Gastroesophageal sphincter (tissue), 3 donors: ENCODE results near the gene COL9A2.

Experiments used
- CTCF ChIP-seq, 4 experiments: fragments of 200-600 bp in 2 of 4; fragments of 450-650 bp in 2 of 4; sonication (generic) in 1 of 4; IDR thresholded peaks; one replicate each; pipeline ENCODE4 v1.5.1; 2017 to 2019; ENCODE audit warnings: antibody characterized with exemption in 4 of 4, mild to moderate bottlenecking in 2 of 4, moderate library complexity in 2 of 4
- EP300 ChIP-seq: sonication (generic); formaldehyde crosslinking; IDR thresholded peaks from one replicate; pipeline ENCODE4 v1.6.1; 2017; ENCODE audit warnings: antibody characterized with exemption, mild to moderate bottlenecking
- POLR2A ChIP-seq, 2 donors: fragments of 450-650 bp; IDR thresholded peaks; one replicate each; pipeline ENCODE4 v1.6.1; 2017; ENCODE audit warnings: antibody characterized with exemption in 2 of 2, mild to moderate bottlenecking in 2 of 2, moderate library complexity in 1 of 2
- POLR2AphosphoS5 ChIP-seq: sonication (generic); formaldehyde crosslinking; IDR thresholded peaks from one replicate; pipeline ENCODE4 v1.6.1; 2017; ENCODE audit warnings: antibody characterized with exemption

DNA sequence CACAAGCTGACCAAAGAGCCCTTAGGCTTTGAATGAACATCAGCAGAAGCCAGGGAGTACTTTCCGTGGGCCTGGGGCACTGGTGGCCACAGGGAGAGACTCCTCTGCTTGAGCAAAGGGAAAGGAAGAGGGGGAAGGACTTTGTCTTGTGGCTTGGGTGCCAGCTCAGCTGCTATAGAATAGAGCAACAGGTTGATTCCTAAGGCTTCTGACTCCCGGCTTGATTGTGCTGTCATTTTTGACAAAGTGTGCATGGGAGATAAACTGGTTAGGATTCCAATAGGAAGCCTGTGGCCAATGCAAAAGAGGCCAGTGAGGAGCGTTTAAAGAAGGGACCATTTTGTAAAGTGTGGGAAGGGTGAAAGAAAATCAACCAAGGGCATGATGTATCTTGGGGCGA is 44.6 kb upstream of the COL9A2 start:
- TF ChIP-seq CTCF (IDR thresholded peaks at IDR 0.05) (no peak), POLR2A (IDR thresholded peaks at IDR 0.05) (no peak), EP300 (no peak), POLR2AphosphoS5 (no peak)
